ENCODE results near the gene FOCAD. TPM values are rescaled to one million over a fixed set of nuclear protein-coding genes. Genes with fewer than 3 reads are reported as not detected.

FOCAD gene
- total and polyA plus RNA-seq, 10 of the 15 experiments (the other 5 are each of a cell fraction or from before 2014, with no cell fraction given): 13.7 to 93.0 (median 41.8) TPM

DNA sequence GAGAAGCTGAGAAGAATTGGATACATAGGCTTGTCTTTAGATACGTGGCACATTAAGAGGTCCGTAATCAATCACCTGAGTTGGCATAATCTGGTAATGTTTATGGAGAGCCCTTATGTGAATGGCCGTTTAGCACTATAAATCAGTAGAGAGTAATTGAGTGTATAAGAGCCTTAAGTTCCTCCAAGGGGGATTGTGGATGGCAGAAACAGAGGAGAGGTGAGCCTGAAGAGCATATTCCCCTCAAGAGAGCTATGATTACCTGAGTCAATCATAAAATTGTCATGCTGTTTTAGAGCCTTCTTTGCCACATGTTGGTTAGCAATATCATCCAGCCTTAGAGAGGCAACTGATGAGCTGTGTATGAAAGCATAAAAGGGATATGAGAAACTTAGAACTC lies 58.8 kb downstream of the FOCAD start (continued):
- TF ChIP-seq, protein P1, sequence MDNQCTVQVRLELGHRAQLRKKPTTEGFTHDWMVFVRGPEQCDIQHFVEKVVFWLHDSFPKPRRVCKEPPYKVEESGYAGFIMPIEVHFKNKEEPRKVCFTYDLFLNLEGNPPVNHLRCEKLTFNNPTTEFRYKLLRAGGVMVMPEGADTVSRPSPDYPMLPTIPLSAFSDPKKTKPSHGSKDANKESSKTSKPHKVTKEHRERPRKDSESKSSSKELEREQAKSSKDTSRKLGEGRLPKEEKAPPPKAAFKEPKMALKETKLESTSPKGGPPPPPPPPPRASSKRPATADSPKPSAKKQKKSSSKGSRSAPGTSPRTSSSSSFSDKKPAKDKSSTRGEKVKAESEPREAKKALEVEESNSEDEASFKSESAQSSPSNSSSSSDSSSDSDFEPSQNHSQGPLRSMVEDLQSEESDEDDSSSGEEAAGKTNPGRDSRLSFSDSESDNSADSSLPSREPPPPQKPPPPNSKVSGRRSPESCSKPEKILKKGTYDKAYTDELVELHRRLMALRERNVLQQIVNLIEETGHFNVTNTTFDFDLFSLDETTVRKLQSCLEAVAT (IDR thresholded peaks at IDR 0.05): no peak

DNA sequence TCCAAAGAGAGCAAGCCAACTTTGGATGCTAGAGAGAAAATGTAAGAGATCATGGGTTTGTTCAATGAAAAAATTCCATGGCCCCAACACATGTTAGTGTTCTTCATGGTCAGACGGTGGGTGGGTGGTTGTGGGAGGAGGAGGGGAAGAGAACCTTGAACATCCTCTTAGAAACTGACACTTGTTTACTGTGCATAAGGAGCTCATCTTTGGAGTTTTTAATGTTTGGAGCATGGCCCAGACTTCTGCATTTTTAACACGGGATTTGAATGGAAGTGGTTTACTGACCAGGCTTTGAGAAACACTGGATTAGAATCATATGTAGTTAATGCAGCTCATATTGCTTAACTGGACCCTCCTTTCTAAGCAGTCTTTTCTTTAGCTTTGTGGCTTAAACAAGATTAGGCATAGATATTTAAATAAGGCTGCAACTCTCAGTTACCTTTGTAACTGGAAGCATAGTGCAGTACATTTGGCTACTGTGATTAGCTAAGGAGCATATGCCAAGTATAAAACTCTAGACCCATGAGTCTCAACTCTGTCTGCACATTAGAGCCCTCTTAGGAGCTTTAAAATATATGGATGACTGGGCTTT lies 60.1 kb downstream of the FOCAD start:
- in situ Hi-C loops (cut with MboI): no loop called here
- intact Hi-C loops (cut with micrococcal nuclease; ENCODE audit: unreplicated experiment): no loop called here
- CTCF ChIA-PET: interaction anchor here (0.6 to 1.4 kb wide), 2 partner anchors 13 to 820 kb away, joined by 3 to 6 read pairs; no protein-coding TSS in a partner anchor
- TF ChIP-seq NFYA (IDR thresholded peaks at IDR 0.05; ENCODE audit: borderline replicate concordance, low read depth, low read length) (no peak), YBX1 (IDR thresholded peaks at IDR 0.05) (no peak), EP300 (IDR thresholded peaks at IDR 0.05; ENCODE audit: borderline replicate concordance in 1 of 2, control insufficient read depth in 1 of 2, low read depth in 2 of 2, low read length in 2 of 2) (no peak), NFYB (IDR thresholded peaks at IDR 0.05; ENCODE audit: insufficient read depth, low read depth, low read length) (no peak), POLR2AphosphoS2 (IDR thresholded peaks at IDR 0.05; ENCODE audit: low read depth, low read length) (no peak), RELA (IDR thresholded peaks at IDR 0.05; ENCODE audit: borderline replicate concordance, partially characterized antibody) (no peak), ESRRA (IDR thresholded peaks at IDR 0.05; ENCODE audit: low read length) (no peak), NBN (IDR thresholded peaks at IDR 0.05) (no peak), HDAC6 (IDR thresholded peaks at IDR 0.05; ENCODE audit: unreplicated experiment) (no peak), SIN3A (IDR thresholded peaks at IDR 0.05; ENCODE audit: low read depth, low read length) (no peak), BMI1 (IDR thresholded peaks at IDR 0.05; ENCODE audit: borderline replicate concordance) (no peak)
- TF ChIP-seq, protein P2, sequence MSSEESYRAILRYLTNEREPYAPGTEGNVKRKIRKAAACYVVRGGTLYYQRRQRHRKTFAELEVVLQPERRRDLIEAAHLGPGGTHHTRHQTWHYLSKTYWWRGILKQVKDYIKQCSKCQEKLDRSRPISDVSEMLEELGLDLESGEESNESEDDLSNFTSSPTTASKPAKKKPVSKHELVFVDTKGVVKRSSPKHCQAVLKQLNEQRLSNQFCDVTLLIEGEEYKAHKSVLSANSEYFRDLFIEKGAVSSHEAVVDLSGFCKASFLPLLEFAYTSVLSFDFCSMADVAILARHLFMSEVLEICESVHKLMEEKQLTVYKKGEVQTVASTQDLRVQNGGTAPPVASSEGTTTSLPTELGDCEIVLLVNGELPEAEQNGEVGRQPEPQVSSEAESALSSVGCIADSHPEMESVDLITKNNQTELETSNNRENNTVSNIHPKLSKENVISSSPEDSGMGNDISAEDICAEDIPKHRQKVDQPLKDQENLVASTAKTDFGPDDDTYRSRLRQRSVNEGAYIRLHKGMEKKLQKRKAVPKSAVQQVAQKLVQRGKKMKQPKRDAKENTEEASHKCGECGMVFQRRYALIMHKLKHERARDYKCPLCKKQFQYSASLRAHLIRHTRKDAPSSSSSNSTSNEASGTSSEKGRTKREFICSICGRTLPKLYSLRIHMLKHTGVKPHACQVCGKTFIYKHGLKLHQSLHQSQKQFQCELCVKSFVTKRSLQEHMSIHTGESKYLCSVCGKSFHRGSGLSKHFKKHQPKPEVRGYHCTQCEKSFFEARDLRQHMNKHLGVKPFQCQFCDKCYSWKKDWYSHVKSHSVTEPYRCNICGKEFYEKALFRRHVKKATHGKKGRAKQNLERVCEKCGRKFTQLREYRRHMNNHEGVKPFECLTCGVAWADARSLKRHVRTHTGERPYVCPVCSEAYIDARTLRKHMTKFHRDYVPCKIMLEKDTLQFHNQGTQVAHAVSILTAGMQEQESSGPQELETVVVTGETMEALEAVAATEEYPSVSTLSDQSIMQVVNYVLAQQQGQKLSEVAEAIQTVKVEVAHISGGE (CRISPR knock-in tag; IDR thresholded peaks at IDR 0.05): no peak
- TF ChIP-seq, protein P3, sequence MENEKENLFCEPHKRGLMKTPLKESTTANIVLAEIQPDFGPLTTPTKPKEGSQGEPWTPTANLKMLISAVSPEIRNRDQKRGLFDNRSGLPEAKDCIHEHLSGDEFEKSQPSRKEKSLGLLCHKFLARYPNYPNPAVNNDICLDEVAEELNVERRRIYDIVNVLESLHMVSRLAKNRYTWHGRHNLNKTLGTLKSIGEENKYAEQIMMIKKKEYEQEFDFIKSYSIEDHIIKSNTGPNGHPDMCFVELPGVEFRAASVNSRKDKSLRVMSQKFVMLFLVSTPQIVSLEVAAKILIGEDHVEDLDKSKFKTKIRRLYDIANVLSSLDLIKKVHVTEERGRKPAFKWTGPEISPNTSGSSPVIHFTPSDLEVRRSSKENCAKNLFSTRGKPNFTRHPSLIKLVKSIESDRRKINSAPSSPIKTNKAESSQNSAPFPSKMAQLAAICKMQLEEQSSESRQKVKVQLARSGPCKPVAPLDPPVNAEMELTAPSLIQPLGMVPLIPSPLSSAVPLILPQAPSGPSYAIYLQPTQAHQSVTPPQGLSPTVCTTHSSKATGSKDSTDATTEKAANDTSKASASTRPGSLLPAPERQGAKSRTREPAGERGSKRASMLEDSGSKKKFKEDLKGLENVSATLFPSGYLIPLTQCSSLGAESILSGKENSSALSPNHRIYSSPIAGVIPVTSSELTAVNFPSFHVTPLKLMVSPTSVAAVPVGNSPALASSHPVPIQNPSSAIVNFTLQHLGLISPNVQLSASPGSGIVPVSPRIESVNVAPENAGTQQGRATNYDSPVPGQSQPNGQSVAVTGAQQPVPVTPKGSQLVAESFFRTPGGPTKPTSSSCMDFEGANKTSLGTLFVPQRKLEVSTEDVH (IDR thresholded peaks at IDR 0.05; ENCODE audit: low read depth, partially characterized antibody): no peak

More for the DNA sequence above, 60.1 kb downstream of the FOCAD start:
- 42% methylated on average over 2 of the region's 2 CpGs for WGBS (ENCODE audit: insufficient coverage, insufficient replicate concordance, low lambda C conversion rate, missing lambda C conversion rate)
- H4K20me1 ChIP-seq (ENCODE audit: control insufficient read depth, insufficient read depth): no peaks in the 10 kb centered on the region
- H2AFZ ChIP-seq (ENCODE audit: control insufficient read depth, low read depth, low read length): no peak overlapping the region
- H3K27ac ChIP-seq (ENCODE audit: control insufficient read depth, insufficient read depth): no peak overlapping the region
- H3K79me2 ChIP-seq (ENCODE audit: control insufficient read depth, insufficient read depth, low read length): no peaks in the 10 kb centered on the region
- SMC1A ChIA-PET (ENCODE audit: uncharacterized antibody, unreplicated experiment): interaction anchor here (0.7 to 2.6 kb wide), 12 partner anchors 13 to 143 kb away, joined by 3 to 8 read pairs (median 6); no protein-coding TSS in a partner anchor
- no peak overlapping the region for H3K9ac ChIP-seq (ENCODE audit: control insufficient read depth, insufficient read depth, low read length)
- FAIRE-seq (no peak), ATAC-seq (no peak), DNase-seq (ENCODE audit: low read depth, low spot score) (no peak)
- H3K36me3 ChIP-seq (ENCODE audit: control insufficient read depth in 2 of 2, insufficient read depth in 2 of 2, low read length in 1 of 2): peaks cover 0 to 2% of the 10 kb centered on the region in 2 experiments; a peak in 3 of 4 replicates
- POLR2A ChIA-PET: interaction anchor here (1.1 kb wide), 1 partner anchor 31 kb away, joined by 4 read pairs; no protein-coding TSS in a partner anchor
- H3K9me3 ChIP-seq (replicated peaks; ENCODE audit: control insufficient read depth, insufficient read depth, low read length): no peaks in the 10 kb centered on the region
- H3K4me3 ChIP-seq: no peak overlapping the region
- H3K27me3 ChIP-seq (replicated peaks in 1 of 2; ENCODE audit: control insufficient read depth in 2 of 2, insufficient read depth in 2 of 2, low read length in 1 of 2): no peaks in the 10 kb centered on the region
- H3K4me2 ChIP-seq (ENCODE audit: control insufficient read depth, insufficient read depth): no peak overlapping the region
- BruUV-seq (replicated peaks): no TSS peak
- RAD21 ChIA-PET (ENCODE audit: unreplicated experiment): interaction anchor here (0.6 to 1.6 kb wide), 4 partner anchors 17 to 321 kb away, joined by 3 to 4 read pairs (median 3); partner anchors contain the start of gene FOCAD
- no peaks in the 10 kb centered on the region for H3K4me1 ChIP-seq (ENCODE audit: control insufficient read depth, insufficient read depth, low read length)
